B cell (primary cell): ENCODE data around the gene FAM72B.
"Not testable (repeated sequence)": the region's sequence is repeated elsewhere in the genome, so short reads cannot be mapped to it uniquely, and the experiment has no call there.

ENCODE experiments used
- CTCF ChIP-seq: fragments of 200-600 bp; IDR thresholded peaks from one replicate; pipeline ENCODE4 v1.8.0; 2022; ENCODE audit warnings: antibody characterized with exemption, mild to moderate bottlenecking
- EZH2 ChIP-seq: IDR thresholded peaks from 2 replicates; pipeline ENCODE4 v1.6.1; 2012; ENCODE audit warnings: borderline replicate concordance, low read depth, mild to moderate bottlenecking, moderate library complexity, low read length; ENCODE audit not compliant: insufficient read depth, poor library complexity, severe bottlenecking

- TF ChIP-seq EZH2, CTCF: not testable (repeated sequence)
Measured at GRCh38 chr1:121163850-121164757, 20.0 kb downstream of the FAM72B start.
